Erythroblast (primary cell): Measurements from ENCODE around the gene SYNPO.

Source experiments
- GATA1 ChIP-seq: IDR thresholded peaks from 2 replicates; pipeline ENCODE4 v1.6.1; 2011; ENCODE audit warnings: low read depth, mild to moderate bottlenecking, control low read depth, low read length, moderate library complexity
- POLR2A ChIP-seq: IDR thresholded peaks from 2 replicates; pipeline ENCODE4 v1.6.1; 2011; ENCODE audit warnings: mild to moderate bottlenecking, low read length

DNA sequence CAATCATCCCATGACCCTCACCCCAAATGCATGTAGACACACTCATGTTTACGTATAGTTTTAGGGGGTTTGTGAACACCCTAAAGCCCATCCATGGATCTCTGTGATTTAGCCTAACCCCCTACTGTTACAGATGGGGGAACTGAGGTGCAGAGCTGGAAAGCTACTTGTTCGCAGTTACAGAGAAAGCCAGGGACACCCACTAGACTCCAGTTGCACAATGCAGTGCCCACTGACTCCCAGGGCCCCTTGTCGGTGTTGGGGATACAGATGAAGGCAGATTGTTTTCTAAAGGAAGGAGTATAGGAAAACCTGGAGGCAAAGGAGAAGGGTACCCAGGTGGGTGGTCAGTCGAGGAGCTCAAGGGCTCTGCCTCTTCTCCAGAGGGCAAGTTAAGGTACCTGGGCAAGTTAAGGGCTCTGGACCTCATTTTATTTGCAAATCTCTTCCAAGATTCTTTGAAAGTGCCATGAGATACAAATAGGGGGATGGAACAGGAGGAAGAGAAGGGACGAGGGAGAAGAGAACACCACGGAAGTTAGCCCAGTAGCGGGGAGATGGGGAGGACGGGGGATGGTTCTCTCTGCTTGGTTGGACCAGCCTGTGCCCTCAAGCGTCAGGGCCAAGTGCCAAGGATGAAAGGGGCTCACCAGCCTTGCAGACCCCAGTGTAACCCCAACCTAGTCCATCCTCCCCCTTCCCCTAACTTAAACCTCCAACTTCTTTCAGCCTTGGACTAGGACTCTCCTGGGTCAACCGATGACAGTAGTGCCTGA, 21.5 kb downstream of the SYNPO start:
- TF ChIP-seq POLR2A (no peak), GATA1 (no peak)
